HL-60/S4 treated with phorbol 12-myristate 13-acetate at 8.2 ng/mL for 4 days and 3 days (cell line): ENCODE results near the gene KRT6B.

Experiments used
- in situ Hi-C: fragments of 300-500 bp; cut with MboI; formaldehyde crosslinking; loops from 2 replicates; pipeline ENCODE4 v1.15.0; 2022; ENCODE audit warnings: low sequenced_read_pairs

Gene KRT6B

DNA sequence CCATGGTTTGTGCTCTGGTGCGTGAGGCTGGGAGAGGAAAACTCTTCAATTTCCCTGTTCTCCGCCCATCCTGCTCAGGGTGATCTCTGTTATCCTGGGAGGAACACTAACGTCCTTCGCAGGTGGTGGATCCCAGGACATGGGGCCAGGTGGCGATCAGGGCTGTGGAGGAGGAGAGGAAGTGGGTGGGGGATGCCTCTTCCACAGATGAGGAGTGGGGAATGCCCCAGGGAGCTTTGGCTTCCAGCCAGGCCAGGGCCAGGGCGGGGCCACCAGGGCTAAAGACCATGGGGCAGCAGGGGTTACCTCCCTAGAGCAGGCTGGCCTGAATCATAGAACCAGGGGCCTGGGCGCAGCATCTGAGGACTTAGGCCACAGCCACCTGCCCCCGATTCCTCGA lies 14.4 kb downstream of the KRT6B start:
- in situ Hi-C loops = no loop called here

DNA sequence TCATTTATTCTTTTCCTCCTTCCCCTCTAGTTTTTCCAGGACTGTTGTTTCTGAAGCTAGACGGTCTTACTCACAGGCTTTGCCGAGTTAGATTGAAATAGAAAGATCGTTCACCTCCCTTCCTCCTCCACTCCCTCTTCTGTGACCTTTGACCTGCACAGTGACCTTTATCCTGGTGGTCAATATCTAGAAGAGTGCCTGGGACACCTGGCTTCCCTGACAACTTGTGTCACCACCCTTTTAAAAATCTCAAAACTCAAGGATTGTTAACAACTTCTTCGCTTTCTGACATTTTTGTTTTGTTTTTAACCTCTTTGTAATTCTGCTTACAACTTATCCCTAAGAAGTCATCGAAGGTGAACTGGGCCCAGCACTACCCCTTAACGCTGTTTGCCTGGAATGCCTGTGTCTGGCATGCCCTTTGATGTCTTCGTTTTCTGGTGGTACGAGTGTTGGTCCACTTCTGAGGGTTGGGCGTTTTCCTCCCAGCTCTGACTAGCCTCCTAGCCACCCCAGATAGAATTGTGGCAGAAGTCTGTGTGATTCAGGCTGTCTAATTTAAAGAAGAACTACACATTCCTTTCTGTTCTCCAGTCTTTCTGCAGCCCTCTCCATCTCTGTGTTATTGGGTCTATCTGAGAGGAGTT lies 15.0 kb downstream of the KRT6B start:
- in situ Hi-C loops = no loop called here

DNA sequence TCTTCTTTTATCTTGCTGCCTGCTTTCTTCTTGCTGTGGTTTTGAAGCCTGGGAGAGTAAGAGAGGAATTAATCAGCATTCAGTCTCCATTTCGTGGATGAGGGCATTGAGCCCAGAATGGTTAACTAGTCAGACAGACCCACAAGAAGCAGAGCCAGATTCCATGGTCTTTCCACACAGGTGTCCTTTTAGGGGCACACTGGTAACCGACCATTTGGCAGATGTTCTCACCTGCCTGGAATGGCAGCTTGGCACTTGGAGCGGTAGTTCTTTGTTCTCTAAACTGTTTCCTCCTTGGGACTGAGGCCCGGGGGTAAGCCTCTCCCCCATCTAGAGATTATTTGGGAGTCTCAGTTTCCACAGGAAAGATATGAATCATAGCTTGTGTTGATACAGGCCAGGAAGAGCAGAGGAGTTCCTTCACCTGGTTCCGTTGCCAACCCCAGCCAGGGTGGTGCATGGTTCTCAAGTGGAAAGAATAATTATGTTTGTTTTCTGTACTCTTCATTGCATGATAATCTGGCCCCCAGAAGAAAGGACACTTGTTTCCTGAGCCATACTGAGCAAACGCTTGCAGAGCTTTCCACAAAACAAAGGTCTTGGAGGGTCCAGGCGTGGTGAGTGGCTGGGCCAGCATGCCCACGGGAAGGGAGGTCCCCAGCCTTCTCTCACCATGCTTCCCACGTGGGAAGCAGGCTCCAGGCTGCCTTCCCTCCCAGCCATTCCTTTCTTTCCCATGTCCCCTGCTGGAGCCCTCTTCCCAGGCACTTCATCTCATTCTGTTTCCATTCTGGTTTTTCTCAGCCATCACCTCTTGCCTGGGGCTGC lies 15.7 kb downstream of the KRT6B start:
- in situ Hi-C loops = no loop called here

DNA sequence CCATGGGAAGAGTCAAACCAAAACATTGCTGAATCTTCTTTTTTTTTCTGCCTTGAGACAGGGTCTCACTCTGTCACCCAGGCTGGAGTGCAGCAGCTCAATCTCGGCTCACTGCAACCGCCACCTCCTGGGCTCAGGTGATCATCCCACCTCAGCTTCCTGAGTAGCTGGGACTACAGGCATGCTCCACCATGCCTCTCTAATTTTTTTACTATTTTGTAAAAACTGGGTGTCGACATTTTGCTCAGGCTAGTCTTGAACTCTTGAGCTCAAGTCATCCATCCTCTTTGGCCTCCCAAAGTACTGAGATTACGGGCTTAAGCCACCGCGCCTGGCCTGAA lies 16.3 kb downstream of the KRT6B start:
- in situ Hi-C loops = no loop called here

DNA sequence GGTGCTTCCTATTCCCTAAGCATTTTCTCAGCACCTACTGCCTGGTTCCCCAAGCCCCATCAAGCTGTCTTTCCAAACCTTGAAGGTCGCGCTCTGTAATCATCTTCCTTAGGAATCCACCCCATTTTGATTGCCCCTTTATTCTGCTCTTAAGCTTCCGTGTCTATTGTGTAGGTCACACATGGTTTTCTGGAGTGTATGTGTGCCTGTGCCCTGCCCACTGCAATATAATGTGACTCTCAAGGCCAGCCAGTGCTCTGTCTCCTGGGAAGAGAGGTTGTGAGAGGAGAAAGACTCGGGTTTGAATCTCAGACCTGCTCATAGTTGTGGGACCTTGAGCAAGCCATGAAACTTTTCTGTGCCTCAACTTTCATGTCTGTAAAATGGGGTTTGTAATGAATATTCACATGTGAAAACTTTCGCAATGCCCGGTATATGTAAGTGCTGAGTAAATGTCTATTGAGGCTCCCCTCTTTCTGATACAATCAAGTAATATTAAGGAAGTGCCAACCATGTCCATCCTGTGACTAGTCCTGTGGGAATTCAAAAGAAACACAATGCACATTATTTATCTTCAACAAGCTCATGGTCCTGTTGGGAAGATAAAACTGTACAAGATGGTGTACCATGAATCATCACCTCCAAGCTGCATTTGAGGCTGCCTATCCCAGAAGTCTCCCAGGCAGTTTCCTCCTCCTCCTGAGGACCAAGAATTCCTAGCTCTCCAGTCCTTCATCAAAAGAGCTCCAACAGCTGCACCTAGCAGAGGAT lies 17.0 kb downstream of the KRT6B start:
- in situ Hi-C loops = no loop called here

DNA sequence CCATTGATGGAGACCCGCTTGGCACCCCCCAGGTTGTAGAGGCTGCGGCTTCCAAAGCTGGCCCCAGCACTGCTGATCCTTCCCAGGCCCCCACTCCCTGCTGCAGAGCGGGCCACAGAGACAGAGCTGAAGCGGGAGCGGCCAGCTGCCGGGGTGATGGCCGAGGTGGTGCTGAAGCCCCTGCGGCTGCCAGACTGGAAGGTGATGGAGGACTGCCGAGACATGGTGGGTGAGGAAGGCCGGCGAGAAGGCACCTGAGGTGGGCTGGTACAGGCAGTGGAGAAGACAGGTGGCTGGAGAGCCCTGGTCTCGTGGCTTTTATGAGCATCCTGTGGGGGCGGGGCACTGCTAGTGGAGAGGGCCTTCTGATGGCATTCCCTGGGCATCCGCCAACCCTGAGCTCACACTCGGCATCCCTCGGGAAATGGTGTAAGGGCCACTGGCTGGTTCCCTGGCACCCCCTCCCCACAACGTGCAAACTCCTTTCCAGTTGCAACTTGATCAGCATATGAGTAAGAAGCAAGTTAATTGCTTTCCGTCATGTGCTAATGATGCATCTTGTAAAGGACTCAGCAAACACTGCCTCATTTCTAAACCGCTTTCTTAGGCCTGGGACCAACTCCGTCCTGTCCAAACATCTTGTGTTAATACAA lies 17.7 kb downstream of the KRT6B start, which contains the start of gene KRT75:
Gene KRT75 (minus strand): TSS at position 291 of the 653 bp plus-strand sequence. CDS start 67 bp downstream, at position 224.
- in situ Hi-C loops = no loop called here

DNA sequence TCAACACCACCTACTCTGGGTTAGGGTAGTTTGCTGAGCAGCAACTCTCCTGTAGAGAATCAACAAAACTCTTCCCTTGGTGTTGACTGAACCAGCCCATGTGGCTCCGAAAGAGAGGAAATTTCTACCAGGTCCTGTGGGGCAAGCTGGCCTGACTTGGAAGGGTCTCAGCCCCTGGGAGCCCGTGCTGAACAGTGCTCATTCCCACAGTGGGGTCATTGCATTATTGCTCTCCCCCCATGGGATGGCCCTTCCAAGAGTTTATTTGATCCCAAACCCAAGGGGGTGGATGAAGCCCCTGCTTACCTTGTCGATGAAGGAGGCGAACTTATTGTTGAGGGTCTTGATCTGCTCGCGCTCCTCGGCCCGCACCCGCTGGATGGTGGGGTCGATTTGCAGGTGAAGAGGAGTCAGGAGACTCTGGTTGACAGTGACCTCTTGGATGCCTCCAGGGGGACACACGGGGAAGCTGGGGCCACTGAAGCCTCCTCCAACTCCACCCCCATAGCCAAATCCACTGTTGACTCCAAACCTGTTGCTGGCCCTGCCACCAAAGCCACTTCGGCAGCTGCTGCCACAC lies 18.4 kb downstream of the KRT6B start:
- in situ Hi-C loops = no loop called here

DNA sequence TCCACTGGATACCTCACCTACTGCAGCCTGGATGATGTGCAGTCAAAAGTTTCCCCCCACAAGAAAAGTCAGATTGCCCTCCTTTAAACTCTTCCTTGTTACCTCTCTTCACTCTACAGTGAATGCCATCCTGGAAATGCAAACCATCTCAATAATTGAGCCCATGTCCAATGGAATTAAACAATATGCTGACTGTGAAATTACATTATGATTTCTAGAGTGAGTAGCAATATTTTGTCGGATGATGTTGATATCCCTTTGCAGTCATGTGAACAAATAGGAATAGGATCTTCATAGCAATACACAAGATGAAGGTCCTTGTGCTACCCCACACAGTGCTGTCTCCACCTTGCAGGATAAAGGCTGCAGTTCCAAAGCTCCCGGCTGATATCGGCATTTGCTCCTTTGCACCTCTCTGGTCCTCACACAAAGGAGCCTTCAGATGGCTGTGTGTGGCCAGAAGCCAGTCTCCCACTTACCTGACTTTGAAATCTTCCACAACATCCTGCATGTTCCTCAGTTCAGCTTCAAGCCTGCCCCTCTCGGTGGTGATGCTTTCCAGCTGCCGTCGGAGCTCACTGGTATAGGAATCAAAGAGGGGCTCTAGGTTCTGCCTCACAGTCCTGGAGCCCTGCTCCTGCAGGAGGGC lies 19.3 kb downstream of the KRT6B start:
- in situ Hi-C loops = no loop called here

DNA sequence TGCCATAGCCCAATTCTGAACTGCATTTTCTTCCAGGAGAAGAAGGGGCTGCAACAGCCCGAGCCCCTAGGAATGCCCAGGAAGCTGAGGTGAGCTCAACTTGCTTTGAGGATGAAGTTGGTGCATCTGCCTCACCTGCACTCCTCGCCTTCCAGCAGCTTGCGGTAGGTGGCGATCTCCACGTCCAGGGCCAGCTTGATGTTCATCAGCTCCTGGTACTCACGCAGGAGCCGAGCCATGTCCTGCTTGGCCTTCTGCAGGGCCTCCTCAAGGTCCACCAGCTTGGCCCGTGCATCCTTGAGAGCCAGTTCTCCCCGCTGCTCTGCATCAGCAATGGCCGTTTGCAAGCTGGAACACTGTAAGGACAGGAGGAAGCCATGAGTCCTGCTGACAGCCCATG lies 23.8 kb downstream of the KRT6B start:
- in situ Hi-C loops = no loop called here

DNA sequence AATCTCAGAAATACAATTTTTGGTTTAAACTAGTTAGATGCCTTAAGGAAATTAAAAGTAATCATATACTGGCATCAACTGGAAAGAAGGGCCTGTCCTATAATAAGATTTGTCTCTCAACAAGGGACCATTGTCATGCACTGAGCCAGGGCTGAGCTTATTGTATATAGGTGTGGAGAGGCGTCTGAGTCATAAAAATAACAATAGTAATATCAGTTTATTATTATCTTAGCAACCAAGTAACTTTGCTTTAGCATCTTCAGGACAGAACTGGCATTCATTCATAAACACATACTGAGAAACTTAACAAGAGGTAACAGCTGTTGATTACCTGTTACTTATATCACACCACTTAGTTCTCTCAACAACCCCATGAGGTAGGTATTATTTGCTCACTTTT lies 24.9 kb downstream of the KRT6B start:
- in situ Hi-C loops = no loop called here

DNA sequence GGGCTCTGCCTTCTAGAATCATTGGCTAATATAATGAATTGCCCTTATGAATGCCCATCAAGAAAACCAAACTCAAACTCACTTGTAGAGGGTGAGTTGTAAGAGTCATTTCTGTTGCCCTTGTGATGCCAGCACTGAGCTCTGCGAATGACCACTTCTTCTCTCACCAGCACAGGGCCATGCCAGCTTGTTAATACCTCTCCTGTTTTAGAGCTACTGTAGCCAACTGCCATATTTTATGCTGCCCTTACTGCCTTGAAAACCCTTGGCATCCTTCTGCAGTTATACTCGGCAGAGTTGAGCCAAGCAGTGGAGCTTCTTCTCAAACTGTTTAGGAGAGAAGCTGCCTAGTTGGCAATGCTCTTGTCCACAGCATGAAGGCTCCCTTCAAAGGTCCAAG lies 25.9 kb downstream of the KRT6B start:
- in situ Hi-C loops = no loop called here

DNA sequence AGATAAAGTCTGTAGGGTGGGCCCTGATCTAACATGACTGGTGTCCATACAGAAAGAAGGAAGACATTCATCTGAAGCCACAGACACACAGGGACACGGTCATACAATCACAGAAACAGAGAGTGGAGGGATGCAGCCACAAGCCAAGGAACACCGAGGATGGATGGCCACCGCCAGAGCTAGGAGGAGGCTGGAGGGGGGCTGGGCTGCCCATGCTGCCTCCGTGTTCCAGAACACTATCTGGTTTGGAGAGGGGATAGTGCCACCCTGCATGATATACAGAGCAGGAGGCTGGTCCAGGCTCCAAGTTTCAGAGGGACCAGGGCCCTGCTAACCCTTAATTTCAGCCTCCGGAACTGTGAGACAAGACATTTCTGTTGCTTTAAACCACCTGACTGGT lies 26.5 kb downstream of the KRT6B start:
- in situ Hi-C loops = no loop called here

DNA sequence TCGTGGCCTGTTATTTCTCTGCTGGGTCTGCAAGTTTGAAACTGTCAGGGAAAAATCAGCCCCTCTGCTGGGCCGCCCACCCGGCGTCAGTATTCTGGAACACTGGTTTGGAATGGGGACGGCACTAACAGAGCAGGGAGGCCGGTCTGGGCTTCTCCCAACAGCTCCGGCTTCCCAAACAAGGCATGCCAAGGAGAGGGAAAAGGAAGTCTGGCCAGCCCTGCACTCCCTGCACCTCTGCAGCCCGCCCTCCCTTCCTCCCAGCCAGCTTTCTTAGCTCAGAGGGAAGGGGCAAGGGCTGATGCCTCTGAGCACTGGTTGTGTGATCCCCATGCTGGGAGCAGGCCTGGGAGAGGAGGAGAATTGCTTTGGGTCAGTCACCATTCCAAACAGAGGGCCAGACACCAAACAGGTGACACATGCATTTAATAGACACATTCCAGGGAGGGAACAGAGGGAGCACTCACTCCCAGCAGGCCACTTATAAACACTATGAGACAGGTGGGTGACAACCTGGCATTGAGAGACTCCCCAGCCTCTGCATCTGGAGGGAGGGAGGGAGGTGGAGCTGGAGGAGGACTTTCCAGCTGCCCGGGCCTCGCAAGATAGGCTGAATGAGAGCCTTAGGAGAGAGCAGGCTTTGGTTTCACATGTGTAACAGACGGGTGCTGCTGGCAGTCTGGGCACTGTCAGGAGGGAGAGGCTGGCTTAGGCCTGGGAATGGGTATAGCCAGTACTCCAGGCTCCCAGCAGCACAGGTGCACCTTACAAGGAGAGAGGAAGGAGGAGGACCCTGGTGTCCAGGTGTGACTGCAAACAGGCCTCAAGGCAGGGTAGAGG lies 28.1 kb downstream of the KRT6B start:
- in situ Hi-C loops = no loop called here

DNA sequence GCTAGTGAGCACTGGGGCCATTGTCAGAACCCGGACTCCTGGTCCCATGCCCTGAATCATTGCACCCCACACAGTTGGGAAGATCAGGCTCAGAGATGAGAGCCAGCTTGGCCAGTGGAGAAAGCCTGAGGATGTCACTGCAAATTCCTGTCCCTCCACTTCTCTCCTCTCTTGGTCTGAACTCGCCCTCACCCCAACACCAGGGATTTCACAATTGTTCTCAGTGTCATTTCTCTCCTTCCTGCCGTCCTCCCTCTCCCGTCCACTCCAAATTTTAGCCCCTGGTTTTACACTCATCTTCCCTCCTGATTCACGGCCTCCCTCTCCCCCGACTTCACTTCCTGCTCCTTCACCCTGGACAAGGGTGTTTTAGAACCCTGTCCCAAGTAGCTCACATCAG lies 28.9 kb downstream of the KRT6B start:
- in situ Hi-C loops = no loop called here

DNA sequence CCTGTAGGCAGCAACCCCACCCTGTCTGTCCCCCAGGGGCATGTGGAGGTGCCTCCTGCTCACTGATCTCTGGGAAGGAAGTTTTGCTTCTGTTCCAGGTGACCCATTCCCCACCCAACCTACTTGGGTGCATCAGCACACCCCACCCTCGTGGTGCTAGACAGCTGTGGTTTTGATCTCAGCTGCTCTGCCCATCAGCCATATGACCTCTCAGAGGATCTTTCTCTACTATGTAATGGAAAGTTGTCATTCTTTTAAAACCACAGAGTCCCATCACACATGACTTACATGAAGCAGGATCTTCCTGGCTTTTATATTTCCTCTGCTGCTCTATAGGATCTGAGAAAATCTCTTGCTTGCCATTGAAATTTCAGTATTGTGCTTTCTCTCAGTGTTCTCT lies 32.3 kb downstream of the KRT6B start:
- in situ Hi-C loops = no loop called here

DNA sequence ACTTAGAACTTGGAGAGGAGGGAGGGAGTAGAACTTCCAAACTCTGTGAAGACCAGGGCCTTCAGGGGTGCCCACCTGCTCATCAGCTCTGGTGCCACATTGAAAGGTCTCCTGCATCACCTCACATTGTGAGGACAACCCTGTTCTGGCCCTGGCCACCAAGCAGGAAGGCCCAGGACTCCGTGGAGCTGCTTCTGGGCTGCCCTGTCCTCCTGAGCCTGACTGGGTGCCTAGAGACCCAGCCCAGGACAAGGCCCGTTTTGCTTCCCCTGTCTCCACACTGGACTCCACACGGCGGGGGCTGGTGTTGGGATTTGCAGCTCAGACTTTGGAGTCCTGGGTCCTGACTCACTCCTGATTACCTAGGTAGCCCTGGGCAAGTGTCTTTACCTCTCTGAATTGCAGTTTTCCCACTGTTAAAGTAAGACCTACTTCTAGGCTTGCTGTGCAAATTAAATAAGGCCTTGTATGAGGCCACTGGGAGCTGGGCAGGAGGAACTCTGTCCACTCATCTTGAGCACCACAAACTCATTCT lies 33.3 kb downstream of the KRT6B start:
- in situ Hi-C loops = no loop called here

DNA sequence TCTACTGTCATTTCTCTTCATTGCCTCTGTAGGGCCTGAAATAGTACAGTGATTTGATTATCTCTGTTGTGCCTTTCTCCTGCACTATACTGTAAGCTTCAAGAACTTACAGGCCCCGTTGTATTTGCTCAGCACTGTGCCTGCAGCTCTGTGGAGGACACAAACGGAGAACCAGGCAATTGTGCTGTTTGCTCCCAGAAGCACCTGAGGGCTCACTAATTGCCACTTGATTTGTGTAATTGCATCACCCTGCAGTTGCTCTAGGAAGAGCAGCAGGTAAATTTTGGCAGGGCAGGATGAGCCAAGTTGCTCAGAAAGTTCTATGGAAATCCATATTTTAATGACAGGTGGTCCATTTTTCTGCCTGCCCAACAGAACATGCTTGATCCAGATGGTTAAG lies 34.2 kb downstream of the KRT6B start:
- in situ Hi-C loops = no loop called here

DNA sequence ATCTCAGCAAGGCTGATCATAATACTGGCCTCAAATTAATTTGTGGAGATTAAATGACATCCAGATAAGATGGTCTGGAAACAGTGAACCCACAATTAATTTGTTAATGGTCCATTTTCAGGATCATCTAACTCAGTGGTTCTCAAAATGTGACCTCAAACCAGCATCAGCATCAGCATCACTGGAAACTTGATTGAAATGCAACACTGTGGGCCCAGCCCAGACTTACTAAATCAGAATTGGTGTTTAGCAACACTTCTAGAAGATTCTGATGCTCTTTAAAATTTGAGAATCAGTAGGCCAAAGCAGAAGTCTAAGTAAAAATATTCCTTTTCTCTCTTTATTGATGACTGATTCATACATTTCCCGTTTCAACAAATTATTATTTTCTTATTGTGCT lies 35.2 kb downstream of the KRT6B start:
- in situ Hi-C loops = no loop called here
